ENCODE measurements around the gene TFB2M.
A peak's percentile ranks its signal among the peaks of the same experiment; 100 is the strongest.
"Not testable (repeated sequence)": the region's sequence is repeated elsewhere in the genome, so short reads cannot be mapped to it uniquely, and the experiment has no call there.

The TFB2M gene

GRCh38 chr1:246582301-246583055, 16.4 kb upstream of the TFB2M start:
- no peak for DNase-seq

- DNase-seq = no peak
Measured at GRCh38 chr1:246580497-246581370, 14.7 kb upstream of the TFB2M start.

GRCh38 chr1:246579818-246580217, 13.8 kb upstream of the TFB2M start:
- DNase-seq = no peak

- no peak for DNase-seq
Measured at GRCh38 chr1:246577720-246578106, 11.7 kb upstream of the TFB2M start.

- no peak for DNase-seq
Measured at GRCh38 chr1:246577082-246577719, 11.1 kb upstream of the TFB2M start.

GRCh38 chr1:246576709-246577032, 10.6 kb upstream of the TFB2M start:
- no peak for DNase-seq

- DNase-seq = no peak
Measured at GRCh38 chr1:246573491-246573890, 7.4 kb upstream of the TFB2M start.

- DNase-seq = no peak
Measured at GRCh38 chr1:246572785-246573184, 6.7 kb upstream of the TFB2M start.

GRCh38 chr1:246571953-246572352, 5.9 kb upstream of the TFB2M start:
- no peak for DNase-seq

GRCh38 chr1:246571309-246571708, 5.2 kb upstream of the TFB2M start:
- not testable (repeated sequence) for DNase-seq

- no peak for DNase-seq
Measured at GRCh38 chr1:246569248-246570238, 3.5 kb upstream of the TFB2M start.

- DNase-seq = no peak
Measured at GRCh38 chr1:246567646-246568235, 1.7 kb upstream of the TFB2M start.

GRCh38 chr1:246566813-246567645, 968 bp upstream of the TFB2M start:
- peak; percentile 29 for DNase-seq

GRCh38 chr1:246565751-246566127, 322 bp downstream of the TFB2M start:
- no peak for DNase-seq

- DNase-seq = no peak
Measured at GRCh38 chr1:246564839-246565750, 966 bp downstream of the TFB2M start.

GRCh38 chr1:246560833-246561232, 5.2 kb downstream of the TFB2M start:
- not testable (repeated sequence) for DNase-seq

- no peak for DNase-seq
Measured at GRCh38 chr1:246559310-246559709, 6.8 kb downstream of the TFB2M start.

GRCh38 chr1:246558041-246558440, 8.0 kb downstream of the TFB2M start:
- DNase-seq = no peak

GRCh38 chr1:246554201-246554600, 11.9 kb downstream of the TFB2M start:
- no peak for DNase-seq

GRCh38 chr1:246552110-246552509, 14.0 kb downstream of the TFB2M start:
- no peak for DNase-seq

Data from DMS79 treated with DMSO at 0.1 percent for 48 hours (cell line).